Umbilical cord (tissue), 2 donors: ENCODE data around the gene NIP7. TPM values are rescaled to one million over a fixed set of nuclear protein-coding genes. Genes with fewer than 3 reads are reported as not detected.
"Not testable (repeated sequence)": the region's sequence is repeated elsewhere in the genome, so short reads cannot be mapped to it uniquely, and the experiment has no call there.

Source experiments
- DNase-seq: peaks from one replicate; pipeline ENCODE4 v3.0.0-alpha.2; 2015; ENCODE audit warnings: low spot score
- total RNA-seq: library from RNA; depleted of rRNA; stranded (reverse); fragments of >200 nt; gene quantifications from one replicate; pipeline ENCODE4 v1.2.3, GENCODE V29; 2014; ENCODE audit warnings: low replicate concordance; ENCODE audit not compliant: insufficient read depth

The NIP7 gene
- total RNA-seq = 12.5 TPM

DNA sequence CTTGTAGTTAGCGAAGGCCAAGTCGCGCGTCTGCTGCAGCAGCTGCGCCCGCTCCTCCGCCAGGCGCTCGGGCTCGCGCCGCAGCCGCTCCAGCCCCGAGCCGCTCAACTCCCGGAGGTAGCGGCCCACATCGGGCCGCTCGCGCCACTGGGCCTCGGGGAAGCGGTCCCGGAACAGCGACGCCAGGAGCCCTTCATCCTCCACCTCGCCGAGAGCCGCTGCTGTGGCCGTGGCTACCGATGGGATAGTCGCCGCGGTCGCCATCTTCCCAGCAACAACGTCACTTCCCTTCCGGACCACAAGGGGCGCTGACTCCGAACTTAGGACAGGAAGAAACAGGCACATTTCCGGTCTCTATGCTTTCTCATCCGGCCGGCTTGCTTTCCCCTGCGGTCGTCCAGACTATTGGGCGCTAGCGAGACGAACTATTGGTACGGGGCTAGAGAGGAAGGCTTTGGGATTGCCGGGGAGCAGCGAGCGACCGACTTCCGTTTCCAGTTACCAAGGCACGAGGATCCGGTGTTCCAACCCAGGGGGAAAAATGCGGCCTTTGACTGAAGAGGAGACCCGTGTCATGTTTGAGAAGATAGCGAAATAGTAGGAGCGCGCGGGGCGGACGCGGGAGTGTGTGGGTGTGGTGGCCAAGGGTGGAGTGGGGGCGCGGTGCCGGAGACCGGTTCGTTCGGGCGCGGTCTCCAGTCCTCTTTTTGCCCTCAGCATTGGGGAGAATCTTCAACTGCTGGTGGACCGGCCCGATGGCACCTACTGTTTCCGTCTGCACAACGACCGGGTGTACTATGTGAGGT, at the start of gene NIP7, which contains the start of gene COG8:
Gene NIP7 (plus strand): TSS at position 484 of the 806 bp plus-strand sequence. CDS start 58 bp downstream, at position 542.
Gene COG8 (minus strand): TSS at position 276 of the 806 bp plus-strand sequence. CDS start 12 bp downstream, at position 264.
- DNase-seq = peak; percentile 99

DNA sequence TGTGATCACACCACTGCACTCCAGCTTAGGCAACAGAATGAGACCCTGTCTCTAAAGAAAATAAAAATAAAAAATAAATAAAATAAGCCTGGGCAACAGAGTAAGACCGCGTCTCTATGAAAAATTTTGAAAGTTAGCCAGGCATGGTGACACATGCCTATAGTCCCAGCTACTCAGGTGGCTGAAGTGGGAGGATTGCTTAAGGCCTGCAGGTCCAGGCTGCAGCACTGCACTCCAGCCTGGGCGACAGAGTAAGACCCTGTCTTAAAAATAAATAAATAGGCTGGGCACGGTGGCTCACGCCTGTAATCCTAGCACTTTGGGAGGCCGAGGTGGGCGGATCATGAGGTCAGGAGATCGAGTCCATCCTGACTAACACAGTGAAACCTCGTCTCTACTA, 47.9 kb upstream of the NIP7 start:
- DNase-seq = not testable (repeated sequence)

DNA sequence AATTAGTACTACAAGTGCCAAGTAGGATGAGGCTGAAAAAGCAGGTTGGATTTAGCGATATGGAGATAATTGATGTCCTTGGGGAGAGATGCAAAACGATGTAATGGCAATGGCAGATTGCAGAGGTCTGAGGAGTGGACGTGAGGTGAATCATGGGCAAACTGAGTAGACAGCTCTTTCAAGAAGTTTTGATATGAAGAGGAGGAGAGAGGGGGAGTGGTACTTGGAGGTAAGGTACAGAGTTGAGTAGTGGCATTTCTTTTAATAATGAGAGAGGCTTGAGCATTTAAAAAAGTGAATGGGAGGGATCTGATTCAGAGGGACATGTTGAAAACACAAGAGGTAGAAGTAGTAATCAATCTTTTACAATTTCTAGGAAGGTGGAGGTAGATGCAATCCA, 46.2 kb upstream of the NIP7 start:
- no peak for DNase-seq

- DNase-seq = no peak
These were observed 45.5 kb upstream of the NIP7 start for GRCh38 chr16:69294051-69294450.

GRCh38 chr16:69296771-69297170, 42.8 kb upstream of the NIP7 start:
- not testable (repeated sequence) for DNase-seq

- no peak for DNase-seq
These were observed 41.3 kb upstream of the NIP7 start for GRCh38 chr16:69298261-69298660.

DNA sequence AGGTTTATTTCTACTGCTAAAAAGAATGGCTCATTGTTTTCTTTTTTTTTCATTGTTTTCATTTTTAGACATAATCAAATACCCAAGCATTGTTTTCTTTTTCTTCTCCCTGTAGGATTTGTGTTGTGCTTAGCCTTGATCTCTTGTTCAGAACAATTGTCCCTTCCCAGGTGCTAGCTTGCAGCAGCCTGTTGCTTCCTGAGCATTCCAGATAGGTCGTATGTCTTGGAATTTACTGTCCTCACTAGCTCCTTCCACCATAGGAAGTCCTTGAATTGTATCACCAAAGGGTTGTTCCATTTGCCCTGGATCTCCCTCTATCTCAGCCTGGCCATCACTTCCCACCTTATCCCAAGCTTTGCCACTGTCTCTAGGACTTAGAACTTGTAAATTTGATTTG, 38.4 kb upstream of the NIP7 start:
- DNase-seq = no peak

DNA sequence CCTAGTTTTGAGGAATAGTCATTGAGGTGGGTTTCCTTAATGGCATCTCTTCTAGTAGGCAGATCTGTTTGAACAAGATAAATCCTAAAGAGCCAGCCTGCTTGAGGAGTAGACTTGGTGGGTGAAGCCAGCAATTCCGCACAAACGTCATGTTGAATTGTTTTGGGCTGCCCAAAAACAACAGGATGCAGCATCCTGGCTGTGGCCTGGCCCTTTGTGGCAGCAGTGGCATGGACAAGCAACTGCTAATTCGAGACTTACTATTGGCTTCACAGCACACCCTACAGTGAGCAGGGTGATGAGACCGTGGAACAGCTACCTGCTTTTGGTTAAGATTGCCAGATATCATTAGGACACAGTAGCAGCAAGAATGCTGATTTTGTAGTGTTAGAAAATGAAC, 37.7 kb upstream of the NIP7 start:
- DNase-seq = no peak

GRCh38 chr16:69302301-69302700, 37.3 kb upstream of the NIP7 start:
- no peak for DNase-seq

DNA sequence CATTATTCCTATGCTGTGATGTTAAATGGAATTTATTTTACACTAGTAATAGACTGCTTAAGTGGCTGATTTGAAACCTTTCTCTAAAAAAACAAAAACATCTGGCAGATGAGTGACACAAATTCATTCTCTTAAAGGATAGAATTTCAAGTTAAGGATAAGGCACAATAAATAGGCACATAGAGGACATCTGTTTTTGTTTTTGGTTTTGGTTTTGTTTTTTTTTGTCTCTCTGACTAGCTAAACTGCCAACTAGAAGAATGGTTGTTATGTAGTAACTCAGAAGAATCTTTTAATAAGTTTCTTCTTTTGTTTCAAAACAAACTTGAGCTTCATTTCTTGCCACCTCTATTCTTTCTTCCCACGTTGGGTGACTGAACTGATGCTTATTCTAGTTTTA, 33.5 kb upstream of the NIP7 start:
- DNase-seq = no peak

GRCh38 chr16:69307091-69307490, 32.5 kb upstream of the NIP7 start:
- DNase-seq = peak; percentile 51

GRCh38 chr16:69307856-69308255, 31.7 kb upstream of the NIP7 start:
- no peak for DNase-seq

DNA sequence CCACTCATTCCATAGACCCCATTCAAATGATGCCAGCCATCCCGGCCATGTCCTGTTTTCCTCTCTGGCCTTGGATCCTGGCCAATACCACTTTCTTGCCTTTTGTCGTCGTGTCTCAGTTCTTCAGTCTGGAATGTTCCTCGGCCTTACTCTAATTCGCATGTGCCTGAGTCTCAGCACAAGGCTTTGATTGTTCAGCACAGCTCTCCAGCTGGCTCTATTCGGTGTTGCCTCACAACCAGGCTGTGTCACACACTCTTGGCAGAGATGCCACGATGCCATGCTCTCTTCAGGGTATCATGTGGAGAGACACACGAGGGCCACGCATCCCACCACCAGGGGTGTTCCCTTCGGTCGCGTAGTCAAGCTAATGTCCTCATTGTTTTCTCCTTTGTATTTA, 30.3 kb upstream of the NIP7 start:
- DNase-seq = no peak

- DNase-seq = peak; percentile 98
These were observed 28.7 kb upstream of the NIP7 start, which contains the start of gene VPS4A for GRCh38 chr16:69310653-69311532. Gene VPS4A (plus strand): TSS chr16:69311350. CDS start chr16:69311512, 162 bp downstream.

GRCh38 chr16:69311533-69312387, 27.8 kb upstream of the NIP7 start:
- DNase-seq = no peak

DNA sequence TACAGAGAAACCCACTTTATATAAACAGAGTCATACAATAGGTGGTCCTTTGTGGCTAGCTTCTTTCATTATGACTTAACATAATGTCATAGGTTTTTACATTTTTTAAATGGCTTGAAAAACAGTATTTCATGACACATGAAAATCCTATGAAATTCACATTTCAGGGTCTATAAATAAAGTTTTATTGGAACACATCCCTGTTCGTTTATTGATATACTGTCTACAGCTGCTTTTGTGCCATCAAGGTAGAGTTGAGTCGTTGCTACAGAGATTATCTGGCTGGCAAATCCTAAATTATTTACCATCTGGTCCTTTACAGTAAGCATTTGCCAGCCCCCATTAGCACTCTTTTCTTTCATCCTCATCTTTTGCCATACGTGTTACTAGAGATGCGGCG, 26.1 kb upstream of the NIP7 start:
- no peak for DNase-seq

DNA sequence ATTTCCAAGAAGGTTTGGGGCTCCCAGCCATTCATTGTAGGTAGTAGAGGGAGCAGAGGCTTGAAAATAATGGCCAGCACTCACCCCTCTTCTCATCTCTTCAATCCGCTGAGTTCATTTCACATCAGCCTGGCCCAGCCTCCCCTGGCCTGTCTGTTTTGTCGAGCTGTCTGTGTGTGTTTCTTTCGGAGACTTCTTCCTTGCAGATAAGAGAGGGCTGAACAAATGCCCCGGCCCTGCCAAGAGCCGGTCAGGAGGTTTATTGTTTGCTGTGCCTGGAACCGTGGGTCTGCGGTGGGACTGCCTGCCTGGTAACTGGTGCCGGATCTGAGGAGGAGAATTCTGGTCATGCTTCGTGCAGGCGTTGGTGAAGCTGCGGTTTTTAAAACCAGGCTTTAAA, 25.0 kb upstream of the NIP7 start:
- DNase-seq = no peak

GRCh38 chr16:69315486-69316311, 23.9 kb upstream of the NIP7 start:
- DNase-seq = no peak

GRCh38 chr16:69316595-69317034, 23.0 kb upstream of the NIP7 start:
- no peak for DNase-seq

DNA sequence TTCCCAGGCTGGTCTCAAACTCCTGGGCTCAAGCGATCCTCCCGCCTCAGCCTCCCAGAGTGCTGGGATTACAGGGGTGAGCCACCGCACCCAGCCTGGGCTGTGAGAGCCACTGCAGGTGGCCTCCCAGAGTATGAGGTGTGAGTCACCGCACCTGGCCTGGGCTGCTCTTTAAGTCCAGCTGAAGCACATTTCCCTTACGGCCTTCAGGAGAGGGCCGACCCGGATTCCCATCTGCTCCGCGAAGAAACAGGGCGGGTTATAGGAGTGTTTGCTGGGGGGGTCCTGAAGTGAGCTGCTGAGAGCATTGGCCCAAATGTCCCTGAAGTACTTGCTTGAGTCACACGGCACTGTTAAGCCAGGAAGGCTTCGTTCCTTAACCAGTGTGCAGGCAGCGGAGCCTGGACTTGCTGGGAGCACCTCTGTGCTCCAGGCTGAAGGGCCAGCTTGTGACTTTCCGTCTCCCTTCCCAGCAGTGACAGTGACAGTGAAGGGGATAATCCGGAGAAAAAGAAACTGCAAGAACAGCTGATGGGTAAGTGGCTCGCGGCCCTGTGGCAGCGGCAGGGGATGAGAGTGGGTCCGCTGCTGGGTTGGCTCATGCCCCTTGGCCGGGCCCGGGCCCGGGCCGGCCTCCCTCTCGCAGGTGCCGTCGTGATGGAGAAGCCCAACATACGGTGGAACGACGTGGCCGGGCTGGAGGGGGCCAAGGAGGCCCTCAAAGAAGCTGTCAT, 21.2 kb upstream of the NIP7 start:
- DNase-seq = no peak
